ENCODE measurements around the gene ACBD6. TPM values are rescaled to one million over a fixed set of nuclear protein-coding genes. Genes with fewer than 3 reads are reported as not detected.
A peak's percentile ranks its signal among the peaks of the same experiment; 100 is the strongest.

The ACBD6 gene
- polyA plus RNA-seq, 1 experiment: 49.0 TPM

DNA sequence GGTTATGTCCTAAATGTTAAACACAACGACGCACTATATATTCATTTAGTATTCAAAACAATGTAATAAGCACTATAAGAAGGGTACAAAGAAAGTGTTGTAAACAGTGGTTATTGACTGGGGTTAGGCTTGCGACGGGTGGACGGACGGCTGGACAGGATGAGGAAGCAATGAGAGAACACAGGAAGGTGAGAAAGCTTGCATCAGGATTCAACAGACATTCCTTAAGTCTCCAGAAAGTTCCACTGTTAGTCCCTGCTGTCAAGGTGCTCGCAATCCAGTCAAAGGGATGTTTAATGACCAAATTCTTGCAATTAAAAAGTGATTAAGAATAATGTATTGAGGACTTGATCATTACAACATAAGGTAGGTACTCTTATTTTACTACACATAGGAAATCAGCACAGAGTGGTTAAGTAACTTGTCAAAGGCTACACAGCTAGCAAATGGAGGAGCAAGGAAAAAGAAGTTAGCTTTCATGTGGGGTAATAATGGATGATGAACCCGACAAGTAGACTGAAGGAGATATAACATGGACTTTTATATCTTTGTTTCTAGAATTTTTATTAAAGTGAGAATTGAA lies 994 bp upstream of the ACBD6 start:
- H3K36me3 ChIP-seq (ENCODE audit: control insufficient read depth, insufficient read depth, low read length): no peaks in the 10 kb centered on the region
- H3K27me3 ChIP-seq (ENCODE audit: control insufficient read depth, insufficient read depth, low read length): no peaks in the 10 kb centered on the region
- peak overlapping the region; percentile 95 for H3K4me3 ChIP-seq (ENCODE audit: low read depth, low read length)
- ChIA-PET CTCF (interaction anchor here (1.1 to 6.0 kb wide), 2 partner anchors 12 to 34 kb away, joined by 3 to 40 read pairs; no protein-coding TSS in a partner anchor), POLR2A (no interaction called here)
- no peak for DNase-seq (ENCODE audit: low read depth)
- TF ChIP-seq, protein P1, sequence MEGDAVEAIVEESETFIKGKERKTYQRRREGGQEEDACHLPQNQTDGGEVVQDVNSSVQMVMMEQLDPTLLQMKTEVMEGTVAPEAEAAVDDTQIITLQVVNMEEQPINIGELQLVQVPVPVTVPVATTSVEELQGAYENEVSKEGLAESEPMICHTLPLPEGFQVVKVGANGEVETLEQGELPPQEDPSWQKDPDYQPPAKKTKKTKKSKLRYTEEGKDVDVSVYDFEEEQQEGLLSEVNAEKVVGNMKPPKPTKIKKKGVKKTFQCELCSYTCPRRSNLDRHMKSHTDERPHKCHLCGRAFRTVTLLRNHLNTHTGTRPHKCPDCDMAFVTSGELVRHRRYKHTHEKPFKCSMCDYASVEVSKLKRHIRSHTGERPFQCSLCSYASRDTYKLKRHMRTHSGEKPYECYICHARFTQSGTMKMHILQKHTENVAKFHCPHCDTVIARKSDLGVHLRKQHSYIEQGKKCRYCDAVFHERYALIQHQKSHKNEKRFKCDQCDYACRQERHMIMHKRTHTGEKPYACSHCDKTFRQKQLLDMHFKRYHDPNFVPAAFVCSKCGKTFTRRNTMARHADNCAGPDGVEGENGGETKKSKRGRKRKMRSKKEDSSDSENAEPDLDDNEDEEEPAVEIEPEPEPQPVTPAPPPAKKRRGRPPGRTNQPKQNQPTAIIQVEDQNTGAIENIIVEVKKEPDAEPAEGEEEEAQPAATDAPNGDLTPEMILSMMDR (IDR thresholded peaks at IDR 0.05; ENCODE audit: insufficient read depth, low read depth, low read length): no peak

DNA sequence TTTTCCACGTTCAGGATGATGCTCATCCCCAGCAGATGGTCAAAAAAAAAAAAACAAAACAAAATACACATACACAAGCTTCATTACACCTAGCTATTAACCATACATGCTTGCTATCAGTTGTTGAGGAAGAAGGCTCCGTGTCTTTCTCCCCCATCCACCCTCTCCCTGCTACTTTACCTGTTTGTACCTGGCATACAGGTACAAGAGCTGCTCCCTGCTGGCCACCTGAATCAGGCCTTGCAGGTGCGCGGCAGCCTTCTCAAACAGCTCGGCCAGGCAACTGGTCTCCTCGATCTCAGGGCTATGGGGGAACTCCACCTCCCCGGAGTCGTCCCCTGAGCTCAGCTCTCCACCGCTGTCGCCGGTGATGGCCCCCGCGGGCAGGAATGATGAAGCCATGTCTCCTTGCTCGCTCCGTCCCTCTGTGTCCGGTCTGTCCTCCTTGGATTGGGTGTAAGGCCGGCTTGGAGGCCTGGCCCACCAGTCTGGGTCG lies 464 bp downstream of the ACBD6 start:
- ChIA-PET CTCF (interaction anchor here (0.9 to 6.0 kb wide), 5 partner anchors 9 to 327 kb away, joined by 3 to 40 read pairs (median 3); no protein-coding TSS in a partner anchor), POLR2A (interaction anchor here (0.5 kb wide), 1 partner anchor 396 kb away, joined by 3 read pairs; no protein-coding TSS in a partner anchor)
- Histone ChIP-seq H3K27me3 (ENCODE audit: control insufficient read depth, insufficient read depth, low read length) (no peaks in the 10 kb centered on the region), H3K36me3 (ENCODE audit: control insufficient read depth, insufficient read depth, low read length) (no peaks in the 10 kb centered on the region), H3K4me3 (ENCODE audit: low read depth, low read length) (peak overlapping the region; percentile 95)
- DNase-seq (ENCODE audit: low read depth): no peak
- TF ChIP-seq, protein P1 (IDR thresholded peaks at IDR 0.05; ENCODE audit: insufficient read depth, low read depth, low read length): no peak

DNA sequence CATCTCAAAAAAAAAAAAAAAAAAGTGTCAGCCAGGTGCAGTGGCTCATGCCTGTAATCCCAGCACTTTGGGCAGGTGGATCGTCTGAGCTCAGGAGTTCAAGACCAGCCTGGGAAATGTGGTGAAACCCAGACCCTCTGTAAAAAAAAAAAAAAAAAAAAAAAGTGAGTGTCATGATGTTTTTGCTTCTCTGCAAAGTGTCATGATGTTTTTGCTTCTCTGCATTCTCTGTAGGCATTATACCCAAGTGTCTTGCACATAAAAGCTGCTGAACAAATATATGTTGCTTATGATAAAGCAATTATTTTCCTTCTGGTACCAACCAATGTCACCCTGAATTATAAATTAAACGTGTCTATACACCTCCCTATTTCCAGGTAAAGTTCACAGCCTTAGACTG lies 1.7 kb downstream of the ACBD6 start:
- POLR2A ChIA-PET: no interaction called here
- DNase-seq (ENCODE audit: low read depth): no peak
- CTCF ChIA-PET: interaction anchor here (1.0 to 6.0 kb wide), 2 partner anchors 15 to 363 kb away, joined by 3 to 40 read pairs; no protein-coding TSS in a partner anchor
- H3K36me3 ChIP-seq (ENCODE audit: control insufficient read depth, insufficient read depth, low read length): no peaks in the 10 kb centered on the region
- H3K27me3 ChIP-seq (ENCODE audit: control insufficient read depth, insufficient read depth, low read length): no peaks in the 10 kb centered on the region
- TF ChIP-seq, protein P1 (IDR thresholded peaks at IDR 0.05; ENCODE audit: insufficient read depth, low read depth, low read length): no peak
- no peak overlapping the region for H3K4me3 ChIP-seq (ENCODE audit: low read depth, low read length)

DNA sequence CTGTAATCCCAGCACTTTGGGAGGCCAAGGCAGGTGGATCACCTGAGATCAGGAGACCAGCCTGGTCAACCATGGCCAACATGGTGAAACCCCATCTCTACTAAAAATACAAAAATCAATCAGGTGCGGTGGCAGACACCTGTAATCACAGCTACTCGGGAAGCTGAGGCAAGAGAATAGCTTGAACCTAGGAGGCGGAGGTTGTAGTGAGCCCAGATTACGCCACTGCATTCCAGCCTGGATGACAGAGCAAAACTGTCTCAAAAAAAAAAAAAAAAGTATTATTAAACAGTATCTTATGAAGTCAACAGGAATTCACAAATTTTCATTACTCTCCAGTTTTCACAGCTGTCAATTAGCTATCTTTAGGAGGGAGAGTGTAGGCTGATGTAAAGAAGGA lies 3.8 kb downstream of the ACBD6 start:
- H3K36me3 ChIP-seq (ENCODE audit: control insufficient read depth, insufficient read depth, low read length): no peaks in the 10 kb centered on the region; the same call in 1 of the 2 replicates
- TF ChIP-seq, protein P1 (IDR thresholded peaks at IDR 0.05; ENCODE audit: insufficient read depth, low read depth, low read length): no peak
- H3K27me3 ChIP-seq (ENCODE audit: control insufficient read depth, insufficient read depth, low read length): no peaks in the 10 kb centered on the region
- DNase-seq (ENCODE audit: low read depth): no peak
- H3K4me3 ChIP-seq (ENCODE audit: low read depth, low read length): no peak overlapping the region
- ChIA-PET CTCF (interaction anchor here (1.8 kb wide), 1 partner anchor 16 kb away, joined by 6 read pairs; no protein-coding TSS in a partner anchor), POLR2A (interaction anchor here (0.6 kb wide), 1 partner anchor 414 kb away, joined by 5 read pairs; no protein-coding TSS in a partner anchor)

DNA sequence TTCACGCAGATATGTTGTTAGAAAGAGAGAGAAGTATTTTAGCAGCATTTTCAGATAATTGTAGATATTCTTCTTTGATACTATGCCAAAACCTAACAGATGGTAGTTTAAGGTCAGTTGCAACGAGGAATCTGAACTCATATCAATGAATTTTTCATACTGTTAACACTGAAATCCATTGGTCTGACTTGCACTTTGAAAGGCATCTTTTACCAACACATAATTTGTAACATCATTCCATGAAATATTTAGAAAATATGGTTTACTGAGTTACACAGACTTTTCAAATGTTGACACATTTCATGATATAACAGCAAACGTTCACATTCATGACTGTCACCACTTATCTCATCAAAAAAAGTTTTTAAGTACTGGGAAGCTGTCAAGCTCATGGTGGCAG lies 4.6 kb downstream of the ACBD6 start:
- H3K27me3 ChIP-seq (ENCODE audit: control insufficient read depth, insufficient read depth, low read length): no peaks in the 10 kb centered on the region
- H3K4me3 ChIP-seq (ENCODE audit: low read depth, low read length): no peak overlapping the region
- TF ChIP-seq, protein P1 (IDR thresholded peaks at IDR 0.05; ENCODE audit: insufficient read depth, low read depth, low read length): no peak
- CTCF ChIA-PET: interaction anchor here (0.6 kb wide), 1 partner anchor 113 kb away, joined by 4 read pairs; no protein-coding TSS in a partner anchor
- DNase-seq (ENCODE audit: low read depth): no peak
- H3K36me3 ChIP-seq (ENCODE audit: control insufficient read depth, insufficient read depth, low read length): no peaks in the 10 kb centered on the region; the same call in 1 of the 2 replicates
- POLR2A ChIA-PET: no interaction called here

All from BJ (cell line).